Measurements from ENCODE around the gene SLC9A8. TPM values are rescaled to one million over a fixed set of nuclear protein-coding genes. Genes with fewer than 3 reads are reported as not detected.

The SLC9A8 gene
- total RNA-seq, 1 donor from 2014 or later, result 8.8 TPM

DNA sequence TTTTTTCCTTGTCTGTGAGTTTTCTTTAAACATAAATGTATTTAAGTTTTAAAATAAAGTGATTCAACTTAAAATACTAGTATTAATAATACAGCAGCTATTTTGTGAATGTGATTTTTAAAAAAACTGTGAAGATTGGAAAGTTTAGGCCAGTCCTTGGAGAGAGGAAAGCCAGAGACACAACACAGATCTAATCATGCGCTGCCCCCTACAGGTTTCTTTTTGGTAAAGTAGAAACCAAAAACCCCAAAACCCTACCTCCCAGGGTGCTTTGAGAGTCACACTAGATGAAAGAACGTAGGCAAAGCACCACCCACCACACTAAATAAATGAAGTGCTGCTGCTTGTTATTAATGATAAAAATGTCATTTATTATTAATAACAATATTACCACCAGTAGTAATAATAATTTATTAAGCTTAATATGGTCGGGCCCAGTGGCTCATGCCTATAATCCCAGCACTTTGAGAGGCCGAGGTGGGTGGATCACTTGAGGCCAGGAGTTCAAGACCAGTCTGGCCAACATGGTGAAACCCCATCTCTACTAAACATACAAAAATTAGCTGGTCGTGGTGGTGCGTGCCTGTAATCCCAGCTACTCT is 33.7 kb downstream of the SLC9A8 start:
- intact Hi-C loops (cut with DNase I), result loop anchor here (5.0 to 10.0 kb wide), 2 partner anchors 234 to 302 kb away; no protein-coding TSS in a partner anchor
- Histone ChIP-seq H3K27me3 (no peaks in the 10 kb centered on the region), H3K9me3 (no peaks in the 10 kb centered on the region), H3K27ac (no peak overlapping the region), H3K36me3 (peaks cover 0 to 22% of the 10 kb centered on the region in 2 donors), H3K4me1 (peaks cover 11% of the 10 kb centered on the region), H3K4me3 (no peak overlapping the region)
- TF ChIP-seq, protein P1, sequence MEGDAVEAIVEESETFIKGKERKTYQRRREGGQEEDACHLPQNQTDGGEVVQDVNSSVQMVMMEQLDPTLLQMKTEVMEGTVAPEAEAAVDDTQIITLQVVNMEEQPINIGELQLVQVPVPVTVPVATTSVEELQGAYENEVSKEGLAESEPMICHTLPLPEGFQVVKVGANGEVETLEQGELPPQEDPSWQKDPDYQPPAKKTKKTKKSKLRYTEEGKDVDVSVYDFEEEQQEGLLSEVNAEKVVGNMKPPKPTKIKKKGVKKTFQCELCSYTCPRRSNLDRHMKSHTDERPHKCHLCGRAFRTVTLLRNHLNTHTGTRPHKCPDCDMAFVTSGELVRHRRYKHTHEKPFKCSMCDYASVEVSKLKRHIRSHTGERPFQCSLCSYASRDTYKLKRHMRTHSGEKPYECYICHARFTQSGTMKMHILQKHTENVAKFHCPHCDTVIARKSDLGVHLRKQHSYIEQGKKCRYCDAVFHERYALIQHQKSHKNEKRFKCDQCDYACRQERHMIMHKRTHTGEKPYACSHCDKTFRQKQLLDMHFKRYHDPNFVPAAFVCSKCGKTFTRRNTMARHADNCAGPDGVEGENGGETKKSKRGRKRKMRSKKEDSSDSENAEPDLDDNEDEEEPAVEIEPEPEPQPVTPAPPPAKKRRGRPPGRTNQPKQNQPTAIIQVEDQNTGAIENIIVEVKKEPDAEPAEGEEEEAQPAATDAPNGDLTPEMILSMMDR (IDR thresholded peaks at IDR 0.05), result peak in 2 of 3 experiments; percentile 64 to 68
- no peak for TF ChIP-seq POLR2AphosphoS5 (IDR thresholded peaks at IDR 0.05; ENCODE audit: insufficient read depth in 1 of 2, low read depth in 1 of 2)
- no peak for DNase-seq (ENCODE audit: extremely low spot score in 2 of 2)

GRCh38 chr20:49850463-49851230 is 38.0 kb downstream of the SLC9A8 start:
- intact Hi-C loops (cut with DNase I), result no loop called here
- DNase-seq (ENCODE audit: extremely low spot score in 2 of 2), result no peak
- no peak overlapping the region for H3K27ac ChIP-seq
- peaks cover 0 to 16% of the 10 kb centered on the region in 2 donors for H3K36me3 ChIP-seq
- TF ChIP-seq POLR2A (IDR thresholded peaks at IDR 0.05), result no peak
- TF ChIP-seq, protein P1 (IDR thresholded peaks at IDR 0.05), result no peak
- TF ChIP-seq POLR2AphosphoS5 (IDR thresholded peaks at IDR 0.05; ENCODE audit: insufficient read depth in 1 of 2, low read depth in 1 of 2), result peak in 1 of 2 donors; percentile 57
- H3K4me1 ChIP-seq, result peaks cover 22% of the 10 kb centered on the region
- H3K27me3 ChIP-seq, result no peaks in the 10 kb centered on the region
- no peak overlapping the region for H3K4me3 ChIP-seq
- no peaks in the 10 kb centered on the region for H3K9me3 ChIP-seq

GRCh38 chr20:49851231-49851705 is 38.6 kb downstream of the SLC9A8 start:
- no peak overlapping the region for H3K27ac ChIP-seq
- peaks cover 0 to 16% of the 10 kb centered on the region in 2 donors for H3K36me3 ChIP-seq
- intact Hi-C loops (cut with DNase I), result no loop called here
- peaks cover 22% of the 10 kb centered on the region for H3K4me1 ChIP-seq
- TF ChIP-seq, protein P1 (IDR thresholded peaks at IDR 0.05), result no peak
- TF ChIP-seq POLR2AphosphoS5 (IDR thresholded peaks at IDR 0.05; ENCODE audit: insufficient read depth in 1 of 2, low read depth in 1 of 2) (no peak), POLR2A (IDR thresholded peaks at IDR 0.05) (no peak)
- H3K9me3 ChIP-seq, result no peaks in the 10 kb centered on the region
- H3K27me3 ChIP-seq, result no peaks in the 10 kb centered on the region
- DNase-seq (ENCODE audit: extremely low spot score in 2 of 2), result no peak
- H3K4me3 ChIP-seq, result no peak overlapping the region

GRCh38 chr20:49851991-49852390 is 39.4 kb downstream of the SLC9A8 start:
- Histone ChIP-seq H3K9me3 (no peaks in the 10 kb centered on the region), H3K27me3 (no peaks in the 10 kb centered on the region), H3K27ac (no peak overlapping the region), H3K4me3 (no peak overlapping the region), H3K4me1 (peaks cover 22% of the 10 kb centered on the region), H3K36me3 (peaks cover 0 to 19% of the 10 kb centered on the region in 2 donors)
- DNase-seq (ENCODE audit: extremely low spot score in 2 of 2), result no peak
- TF ChIP-seq POLR2A (IDR thresholded peaks at IDR 0.05), result no peak
- TF ChIP-seq, protein P1 (IDR thresholded peaks at IDR 0.05), result no peak
- TF ChIP-seq POLR2AphosphoS5 (IDR thresholded peaks at IDR 0.05; ENCODE audit: insufficient read depth in 1 of 2, low read depth in 1 of 2), result no peak
- intact Hi-C loops (cut with DNase I), result no loop called here

Data from vagina (tissue), 2 donors.